HG02678 (cell line): Measurements from ENCODE around the gene CRHR1.
"Not testable (repeated sequence)": the region's sequence is repeated elsewhere in the genome, so short reads cannot be mapped to it uniquely, and the experiment has no call there.

ENCODE experiments used
- ATAC-seq: cut with Tn5 transposase; IDR thresholded peaks from one replicate; pipeline ENCODE4 v1.9.1; 2021; ENCODE audit warnings: mild to moderate bottlenecking, moderate library complexity; ENCODE audit not compliant: unreplicated experiment

Gene CRHR1

GRCh38 chr17:45784293-45784740, at the start of gene CRHR1:
Gene CRHR1, plus strand, starts transcription at chr17:45784320. Its CDS starts 225 bp downstream, at chr17:45784545.
- no peak for ATAC-seq

GRCh38 chr17:45734598-45734997, 49.5 kb upstream of the CRHR1 start:
- no peak for ATAC-seq

- no peak for ATAC-seq
Observed at GRCh38 chr17:45735488-45735887, 48.6 kb upstream of the CRHR1 start.

GRCh38 chr17:45739786-45740185, 44.3 kb upstream of the CRHR1 start:
- ATAC-seq: no peak

- ATAC-seq: no peak
Observed at GRCh38 chr17:45740553-45741330, 43.4 kb upstream of the CRHR1 start.

GRCh38 chr17:45742251-45742650, 41.9 kb upstream of the CRHR1 start:
- no peak for ATAC-seq

GRCh38 chr17:45743626-45744326, 40.3 kb upstream of the CRHR1 start:
- no peak for ATAC-seq

GRCh38 chr17:45744826-45745225, 39.3 kb upstream of the CRHR1 start:
- ATAC-seq: not testable (repeated sequence)

- ATAC-seq: no peak
Observed at GRCh38 chr17:45745601-45746494, 38.3 kb upstream of the CRHR1 start.

- no peak for ATAC-seq
Observed at GRCh38 chr17:45747911-45748310, 36.2 kb upstream of the CRHR1 start.

GRCh38 chr17:45748731-45749310, 35.3 kb upstream of the CRHR1 start:
- ATAC-seq: no peak

- no peak for ATAC-seq
Observed at GRCh38 chr17:45749831-45750335, 34.2 kb upstream of the CRHR1 start.

GRCh38 chr17:45750779-45751440, 33.2 kb upstream of the CRHR1 start:
- no peak for ATAC-seq

GRCh38 chr17:45751466-45751865, 32.7 kb upstream of the CRHR1 start:
- ATAC-seq: no peak

GRCh38 chr17:45752246-45752645, 31.9 kb upstream of the CRHR1 start:
- ATAC-seq: no peak

GRCh38 chr17:45753645-45754225, 30.4 kb upstream of the CRHR1 start:
- ATAC-seq: no peak

- ATAC-seq: no peak
Observed at GRCh38 chr17:45755050-45755449, 29.1 kb upstream of the CRHR1 start.

GRCh38 chr17:45756266-45756991, 27.7 kb upstream of the CRHR1 start:
- ATAC-seq: no peak
